Vagina (tissue), 2 donors: Measurements from ENCODE around the gene ARHGEF16.

Experiments used
- CTCF ChIP-seq, 3 experiments: fragments of 450-650 bp in 2 of 3; fragments of 200-600 bp in 1 of 3; sonication (generic) in 1 of 3; IDR thresholded peaks; one replicate each; pipeline ENCODE4 v1.5.1; 2017 to 2019; ENCODE audit warnings: antibody characterized with exemption in 3 of 3, mild to moderate bottlenecking in 2 of 3, moderate library complexity in 2 of 3
- POLR2A ChIP-seq, 2 donors: fragments of 450-650 bp; IDR thresholded peaks; one replicate each; pipeline ENCODE4 v1.6.1; 2017; ENCODE audit warnings: antibody characterized with exemption in 2 of 2, mild to moderate bottlenecking in 2 of 2, moderate library complexity in 2 of 2
- POLR2AphosphoS5 ChIP-seq, 2 donors: sonication (generic); formaldehyde crosslinking; IDR thresholded peaks; one replicate each; pipeline ENCODE4 v1.9.0; 2017; ENCODE audit warnings: antibody characterized with exemption in 2 of 2, mild to moderate bottlenecking in 2 of 2, low read depth in 1 of 2; ENCODE audit not compliant: insufficient read depth in 1 of 2

- TF ChIP-seq CTCF (IDR thresholded peaks at IDR 0.05) (no peak), POLR2A (IDR thresholded peaks at IDR 0.05) (no peak), POLR2AphosphoS5 (IDR thresholded peaks at IDR 0.05; ENCODE audit: insufficient read depth in 1 of 2, low read depth in 1 of 2) (no peak)
These were observed 47.4 kb upstream of the ARHGEF16 start for GRCh38 chr1:3407021-3407420.
